Upper lobe of right lung (tissue), 1 donor: Measurements from ENCODE around the gene UCHL3. TPM values are rescaled to one million over a fixed set of nuclear protein-coding genes. Genes with fewer than 3 reads are reported as not detected.

Experiments
- ATAC-seq: fragments of 200-7000 bp; cut with Tn5 transposase; one replicate; pipeline ENCODE4 v1.9.1; 2020; ENCODE audit warnings: mild to moderate bottlenecking, moderate library complexity
- DNase-seq: peaks from one replicate; pipeline ENCODE4 v3.0.0-alpha.2; 2020
- H3K27ac ChIP-seq: fragments of 200-600 bp; one replicate; pipeline ENCODE4 v1.8.0; 2022
- H3K27me3 ChIP-seq: fragments of 200-600 bp; one replicate; pipeline ENCODE4 v1.8.0; 2022; ENCODE audit warnings: mild to moderate bottlenecking
- H3K36me3 ChIP-seq: fragments of 200-600 bp; one replicate; pipeline ENCODE4 v1.8.0; 2022
- H3K4me1 ChIP-seq: fragments of 200-600 bp; one replicate; pipeline ENCODE4 v1.8.0; 2022
- H3K4me3 ChIP-seq: fragments of 200-600 bp; one replicate; pipeline ENCODE4 v1.8.0; 2022; ENCODE audit warnings: mild to moderate bottlenecking
- H3K9me3 ChIP-seq: fragments of 200-600 bp; one replicate; pipeline ENCODE4 v1.8.0; 2022
- CTCF ChIP-seq: fragments of 200-600 bp; IDR thresholded peaks from one replicate; pipeline ENCODE4 v1.8.0; 2022; ENCODE audit warnings: antibody characterized with exemption
- intact Hi-C: fragments of 100-400 bp; cut with DNase I; formaldehyde crosslinking; loops from one replicate; pipeline ENCODE4 v1.11.0; 2022
- total RNA-seq: library from RNA; stranded (reverse); fragmentation: NEBNext Ultra II Directional; extraction: Animal tissue kit (Norgen Biotek cat#: 25700); gene quantifications from one replicate; pipeline ENCODE4 v1.2.1, GENCODE V29; 2021
- donor health status: DM: no; HTN: yes; CAD: no; lungs with severe emphysema.

Gene UCHL3
- total RNA-seq, 1 donor from 2014 or later = 12.9 TPM

GRCh38 chr13:75596657-75597182, 47.1 kb downstream of the UCHL3 start:
- DNase-seq (no peak), ATAC-seq (no peak)
- no peak overlapping the region for H3K27ac ChIP-seq
- no peak overlapping the region for H3K4me3 ChIP-seq
- no peaks in the 10 kb centered on the region for H3K36me3 ChIP-seq
- intact Hi-C loops = no loop called here
- no peak for TF ChIP-seq CTCF
- no peaks in the 10 kb centered on the region for H3K27me3 ChIP-seq
- no peaks in the 10 kb centered on the region for H3K9me3 ChIP-seq
- no peaks in the 10 kb centered on the region for H3K4me1 ChIP-seq

- Histone ChIP-seq H3K27me3 (no peaks in the 10 kb centered on the region), H3K27ac (no peak overlapping the region), H3K36me3 (peaks cover 12% of the 10 kb centered on the region), H3K9me3 (no peaks in the 10 kb centered on the region), H3K4me3 (no peak overlapping the region), H3K4me1 (no peaks in the 10 kb centered on the region)
- no peak for TF ChIP-seq CTCF
- ATAC-seq (no peak), DNase-seq (no peak)
- intact Hi-C loops = no loop called here
Observed at GRCh38 chr13:75600371-75600770, 50.8 kb downstream of the UCHL3 start.

DNA sequence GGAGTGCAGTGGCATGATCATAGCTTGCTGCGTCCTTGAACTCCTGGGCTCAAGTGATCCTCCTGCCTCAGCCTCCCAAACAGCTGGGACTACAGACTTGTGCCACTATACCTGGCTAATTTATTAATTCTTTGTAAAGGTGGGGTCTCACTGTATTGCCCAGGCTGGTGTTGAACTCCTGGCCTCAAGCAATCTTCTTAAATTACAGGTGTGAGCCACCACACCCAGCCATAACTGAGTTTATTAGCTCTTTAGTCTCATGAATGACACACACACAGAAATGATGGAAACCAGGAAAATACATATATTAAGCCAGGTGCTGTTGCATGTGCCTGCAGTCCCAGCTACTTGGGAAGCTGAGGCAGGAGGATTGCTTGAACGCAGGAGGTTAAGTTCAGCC, 53.4 kb downstream of the UCHL3 start:
- DNase-seq (no peak), ATAC-seq (no peak)
- no peaks in the 10 kb centered on the region for H3K4me1 ChIP-seq
- no peaks in the 10 kb centered on the region for H3K27me3 ChIP-seq
- H3K4me3 ChIP-seq = no peak overlapping the region
- no peak overlapping the region for H3K27ac ChIP-seq
- TF ChIP-seq CTCF = no peak
- peaks cover 12% of the 10 kb centered on the region for H3K36me3 ChIP-seq
- H3K9me3 ChIP-seq = no peaks in the 10 kb centered on the region
- intact Hi-C loops = no loop called here

- no peaks in the 10 kb centered on the region for H3K9me3 ChIP-seq
- ATAC-seq (no peak), DNase-seq (no peak)
- H3K4me1 ChIP-seq = no peaks in the 10 kb centered on the region
- peaks cover 11% of the 10 kb centered on the region for H3K36me3 ChIP-seq
- no peaks in the 10 kb centered on the region for H3K27me3 ChIP-seq
- intact Hi-C loops = no loop called here
- no peak for TF ChIP-seq CTCF
- H3K27ac ChIP-seq = no peak overlapping the region
- H3K4me3 ChIP-seq = no peak overlapping the region
Observed at GRCh38 chr13:75607447-75607846, 57.9 kb downstream of the UCHL3 start.

DNA sequence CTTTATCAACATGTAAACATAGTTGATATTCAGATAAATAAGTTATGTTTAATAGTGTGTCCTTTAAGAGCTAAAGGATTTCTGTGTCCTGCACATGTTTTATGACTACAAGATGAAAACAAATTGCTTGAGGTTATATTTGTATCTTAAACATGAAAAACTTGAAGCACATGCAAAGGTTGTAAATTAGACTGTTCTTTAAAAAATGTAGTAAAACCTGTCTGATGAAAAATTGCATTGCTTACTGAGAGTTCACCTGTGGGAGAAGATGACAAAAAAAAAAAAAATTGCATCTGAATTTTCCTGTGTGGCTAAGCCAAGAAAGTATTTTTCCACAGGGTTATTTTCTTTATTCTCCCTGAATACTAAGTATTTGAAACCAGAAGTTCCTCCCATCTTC, 60.9 kb downstream of the UCHL3 start:
- intact Hi-C loops = no loop called here
- no peaks in the 10 kb centered on the region for H3K36me3 ChIP-seq
- no peaks in the 10 kb centered on the region for H3K9me3 ChIP-seq
- no peak for TF ChIP-seq CTCF
- no peaks in the 10 kb centered on the region for H3K27me3 ChIP-seq
- no peaks in the 10 kb centered on the region for H3K4me1 ChIP-seq
- ATAC-seq (no peak), DNase-seq (no peak)
- no peak overlapping the region for H3K4me3 ChIP-seq
- H3K27ac ChIP-seq = no peak overlapping the region

DNA sequence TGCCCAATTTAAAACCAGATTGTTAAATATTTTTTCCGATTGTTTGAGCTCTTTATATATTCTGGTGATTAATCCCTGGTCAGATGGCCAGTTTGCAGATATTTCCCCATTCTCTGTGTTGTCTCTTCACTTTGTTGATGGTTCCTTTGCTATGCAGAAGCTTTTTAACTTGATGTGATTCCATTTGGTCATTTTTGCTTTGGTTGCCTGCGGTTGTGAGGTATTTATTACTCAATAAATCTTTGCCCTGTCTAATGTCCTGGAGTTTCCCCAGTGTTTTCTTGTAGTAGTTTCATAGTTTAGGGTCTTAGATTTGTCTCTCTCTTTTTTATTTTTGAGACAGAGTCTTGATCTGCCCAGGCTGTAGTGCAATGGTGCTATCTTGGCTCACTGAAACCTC, 62.8 kb downstream of the UCHL3 start:
- intact Hi-C loops = no loop called here
- no peak for ATAC-seq
- no peak overlapping the region for H3K4me3 ChIP-seq
- no peaks in the 10 kb centered on the region for H3K4me1 ChIP-seq
- no peaks in the 10 kb centered on the region for H3K36me3 ChIP-seq
- no peak overlapping the region for H3K27ac ChIP-seq
- no peaks in the 10 kb centered on the region for H3K9me3 ChIP-seq
- no peak for TF ChIP-seq CTCF
- no peak for DNase-seq
- no peaks in the 10 kb centered on the region for H3K27me3 ChIP-seq
